ENCODE results near the gene OSBP2. TPM values are rescaled to one million over a fixed set of nuclear protein-coding genes. Genes with fewer than 3 reads are reported as not detected.
A peak's percentile ranks its signal among the peaks of the same experiment; 100 is the strongest.

Gene OSBP2
- total and polyA plus RNA-seq, 2 of the 13 experiments (the other 11 are each of a cell fraction or from before 2014, with no cell fraction given), result 5.0 to 7.7 TPM

DNA sequence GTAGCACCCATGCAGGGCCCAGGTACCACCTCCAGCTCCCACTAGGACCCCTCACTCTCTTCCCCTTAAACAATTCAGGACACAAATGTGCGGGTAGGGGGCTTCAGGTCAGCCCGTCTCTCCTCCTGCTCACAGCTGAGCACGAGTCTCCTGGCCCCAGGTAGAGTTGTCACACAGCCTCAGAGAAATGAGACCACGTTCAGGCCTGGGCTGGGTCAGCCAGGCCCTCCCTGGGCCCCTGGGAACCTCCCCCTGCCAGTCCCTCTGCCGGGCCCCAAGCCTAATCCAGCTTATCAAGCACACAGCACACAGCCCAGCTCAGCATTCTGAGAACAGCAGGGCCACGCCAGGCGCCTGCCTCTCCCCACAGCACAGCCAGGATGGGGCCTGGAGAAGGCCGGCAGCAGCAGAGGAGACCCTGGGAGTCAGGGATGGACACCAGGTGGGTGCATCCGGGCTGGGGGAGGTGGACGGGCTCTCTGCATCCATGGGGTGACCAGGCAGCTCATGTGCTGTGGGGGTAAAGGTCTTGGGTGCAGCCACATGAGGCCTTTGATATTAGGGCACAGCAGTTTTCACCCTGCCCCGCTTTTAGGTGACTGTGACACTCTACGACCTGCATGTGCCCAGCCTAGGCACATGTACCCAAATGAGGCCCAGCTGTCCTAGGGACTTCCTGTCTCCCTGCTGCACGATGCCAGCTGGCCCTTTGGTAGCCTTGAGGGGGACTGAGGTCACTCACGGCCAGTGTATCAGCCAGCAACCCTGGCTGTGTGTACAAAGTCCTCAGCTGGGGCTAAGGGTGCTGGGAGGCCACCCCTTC lies 186.9 kb downstream of the OSBP2 start (continued):
- TF ChIP-seq ZNF30 (CRISPR knock-in tag; IDR thresholded peaks at IDR 0.05) (no peak), PAF1 (CRISPR knock-in tag; IDR thresholded peaks at IDR 0.05) (no peak), ZNF777 (CRISPR knock-in tag; IDR thresholded peaks at IDR 0.05) (no peak), SUZ12 (IDR thresholded peaks at IDR 0.05; ENCODE audit: low read depth, low read length) (no peak), ZNF709 (CRISPR knock-in tag; IDR thresholded peaks at IDR 0.05) (no peak), HHEX (CRISPR knock-in tag; IDR thresholded peaks at IDR 0.05) (no peak), BHLHE40 (IDR thresholded peaks at IDR 0.05; ENCODE audit: low read length) (no peak), TMF1 (CRISPR knock-in tag; IDR thresholded peaks at IDR 0.05; ENCODE audit: low read depth) (peak; percentile 24; the same call in 1 of the 2 replicates), POGZ (CRISPR knock-in tag; IDR thresholded peaks at IDR 0.05) (0 out of 2 replicates have a peak, but pooled peaks have one; percentile 36), ZNF761 (CRISPR knock-in tag; conservative IDR thresholded peaks at IDR 0.05) (no peak), ZFP1 (CRISPR knock-in tag; IDR thresholded peaks at IDR 0.05) (no peak), JDP2 (CRISPR knock-in tag; IDR thresholded peaks at IDR 0.05; ENCODE audit: borderline replicate concordance) (no peak), NCOA1 (CRISPR knock-in tag; IDR thresholded peaks at IDR 0.05) (no peak), ZBTB7B (CRISPR knock-in tag; IDR thresholded peaks at IDR 0.05) (peak; percentile 51; the same call in 1 of the 2 replicates), NFE2L2 (IDR thresholded peaks at IDR 0.05; ENCODE audit: low read length) (no peak), ZNF354B (CRISPR knock-in tag; IDR thresholded peaks at IDR 0.05) (no peak)
- TF ChIP-seq, protein P1, sequence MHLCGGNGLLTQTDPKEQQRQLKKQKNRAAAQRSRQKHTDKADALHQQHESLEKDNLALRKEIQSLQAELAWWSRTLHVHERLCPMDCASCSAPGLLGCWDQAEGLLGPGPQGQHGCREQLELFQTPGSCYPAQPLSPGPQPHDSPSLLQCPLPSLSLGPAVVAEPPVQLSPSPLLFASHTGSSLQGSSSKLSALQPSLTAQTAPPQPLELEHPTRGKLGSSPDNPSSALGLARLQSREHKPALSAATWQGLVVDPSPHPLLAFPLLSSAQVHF (CRISPR knock-in tag; IDR thresholded peaks at IDR 0.05), result no peak
- TF ChIP-seq, protein P2, sequence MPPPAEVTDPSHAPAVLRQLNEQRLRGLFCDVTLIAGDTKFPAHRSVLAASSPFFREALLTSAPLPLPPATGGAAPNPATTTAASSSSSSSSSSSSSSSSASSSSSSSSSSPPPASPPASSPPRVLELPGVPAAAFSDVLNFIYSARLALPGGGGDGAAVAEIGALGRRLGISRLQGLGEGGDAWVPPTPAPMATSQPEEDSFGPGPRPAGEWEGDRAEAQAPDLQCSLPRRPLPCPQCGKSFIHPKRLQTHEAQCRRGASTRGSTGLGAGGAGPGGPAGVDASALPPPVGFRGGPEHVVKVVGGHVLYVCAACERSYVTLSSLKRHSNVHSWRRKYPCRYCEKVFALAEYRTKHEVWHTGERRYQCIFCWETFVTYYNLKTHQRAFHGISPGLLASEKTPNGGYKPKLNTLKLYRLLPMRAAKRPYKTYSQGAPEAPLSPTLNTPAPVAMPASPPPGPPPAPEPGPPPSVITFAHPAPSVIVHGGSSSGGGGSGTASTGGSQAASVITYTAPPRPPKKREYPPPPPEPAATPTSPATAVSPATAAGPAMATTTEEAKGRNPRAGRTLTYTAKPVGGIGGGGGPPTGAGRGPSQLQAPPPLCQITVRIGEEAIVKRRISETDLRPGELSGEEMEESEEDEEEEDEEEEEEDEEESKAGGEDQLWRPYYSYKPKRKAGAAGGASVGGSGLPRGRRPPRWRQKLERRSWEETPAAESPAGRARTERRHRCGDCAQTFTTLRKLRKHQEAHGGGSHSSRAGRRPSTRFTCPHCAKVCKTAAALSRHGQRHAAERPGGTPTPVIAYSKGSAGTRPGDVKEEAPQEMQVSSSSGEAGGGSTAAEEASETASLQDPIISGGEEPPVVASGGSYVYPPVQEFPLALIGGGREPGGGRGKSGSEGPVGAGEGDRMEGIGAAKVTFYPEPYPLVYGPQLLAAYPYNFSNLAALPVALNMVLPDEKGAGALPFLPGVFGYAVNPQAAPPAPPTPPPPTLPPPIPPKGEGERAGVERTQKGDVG (CRISPR knock-in tag; IDR thresholded peaks at IDR 0.05; ENCODE audit: borderline replicate concordance), result no peak
- TF ChIP-seq, protein P3, sequence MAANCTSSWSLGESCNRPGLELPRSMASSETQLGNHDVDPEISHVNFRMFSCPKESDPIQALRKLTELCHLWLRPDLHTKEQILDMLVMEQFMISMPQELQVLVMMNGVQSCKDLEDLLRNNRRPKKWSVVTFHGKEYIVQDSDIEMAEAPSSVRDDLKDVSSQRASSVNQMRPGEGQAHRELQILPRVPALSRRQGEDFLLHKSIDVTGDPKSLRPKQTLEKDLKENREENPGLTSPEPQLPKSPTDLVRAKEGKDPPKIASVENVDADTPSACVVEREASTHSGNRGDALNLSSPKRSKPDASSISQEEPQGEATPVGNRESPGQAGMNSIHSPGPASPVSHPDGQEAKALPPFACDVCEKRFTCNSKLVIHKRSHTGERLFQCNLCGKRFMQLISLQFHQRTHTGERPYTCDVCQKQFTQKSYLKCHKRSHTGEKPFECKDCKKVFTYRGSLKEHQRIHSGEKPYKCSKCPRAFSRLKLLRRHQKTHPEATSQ (CRISPR knock-in tag; IDR thresholded peaks at IDR 0.05; ENCODE audit: borderline replicate concordance), result no peak
- TF ChIP-seq, protein P4, sequence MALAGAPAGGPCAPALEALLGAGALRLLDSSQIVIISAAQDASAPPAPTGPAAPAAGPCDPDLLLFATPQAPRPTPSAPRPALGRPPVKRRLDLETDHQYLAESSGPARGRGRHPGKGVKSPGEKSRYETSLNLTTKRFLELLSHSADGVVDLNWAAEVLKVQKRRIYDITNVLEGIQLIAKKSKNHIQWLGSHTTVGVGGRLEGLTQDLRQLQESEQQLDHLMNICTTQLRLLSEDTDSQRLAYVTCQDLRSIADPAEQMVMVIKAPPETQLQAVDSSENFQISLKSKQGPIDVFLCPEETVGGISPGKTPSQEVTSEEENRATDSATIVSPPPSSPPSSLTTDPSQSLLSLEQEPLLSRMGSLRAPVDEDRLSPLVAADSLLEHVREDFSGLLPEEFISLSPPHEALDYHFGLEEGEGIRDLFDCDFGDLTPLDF (CRISPR knock-in tag; IDR thresholded peaks at IDR 0.05), result no peak
- TF ChIP-seq, protein P5, sequence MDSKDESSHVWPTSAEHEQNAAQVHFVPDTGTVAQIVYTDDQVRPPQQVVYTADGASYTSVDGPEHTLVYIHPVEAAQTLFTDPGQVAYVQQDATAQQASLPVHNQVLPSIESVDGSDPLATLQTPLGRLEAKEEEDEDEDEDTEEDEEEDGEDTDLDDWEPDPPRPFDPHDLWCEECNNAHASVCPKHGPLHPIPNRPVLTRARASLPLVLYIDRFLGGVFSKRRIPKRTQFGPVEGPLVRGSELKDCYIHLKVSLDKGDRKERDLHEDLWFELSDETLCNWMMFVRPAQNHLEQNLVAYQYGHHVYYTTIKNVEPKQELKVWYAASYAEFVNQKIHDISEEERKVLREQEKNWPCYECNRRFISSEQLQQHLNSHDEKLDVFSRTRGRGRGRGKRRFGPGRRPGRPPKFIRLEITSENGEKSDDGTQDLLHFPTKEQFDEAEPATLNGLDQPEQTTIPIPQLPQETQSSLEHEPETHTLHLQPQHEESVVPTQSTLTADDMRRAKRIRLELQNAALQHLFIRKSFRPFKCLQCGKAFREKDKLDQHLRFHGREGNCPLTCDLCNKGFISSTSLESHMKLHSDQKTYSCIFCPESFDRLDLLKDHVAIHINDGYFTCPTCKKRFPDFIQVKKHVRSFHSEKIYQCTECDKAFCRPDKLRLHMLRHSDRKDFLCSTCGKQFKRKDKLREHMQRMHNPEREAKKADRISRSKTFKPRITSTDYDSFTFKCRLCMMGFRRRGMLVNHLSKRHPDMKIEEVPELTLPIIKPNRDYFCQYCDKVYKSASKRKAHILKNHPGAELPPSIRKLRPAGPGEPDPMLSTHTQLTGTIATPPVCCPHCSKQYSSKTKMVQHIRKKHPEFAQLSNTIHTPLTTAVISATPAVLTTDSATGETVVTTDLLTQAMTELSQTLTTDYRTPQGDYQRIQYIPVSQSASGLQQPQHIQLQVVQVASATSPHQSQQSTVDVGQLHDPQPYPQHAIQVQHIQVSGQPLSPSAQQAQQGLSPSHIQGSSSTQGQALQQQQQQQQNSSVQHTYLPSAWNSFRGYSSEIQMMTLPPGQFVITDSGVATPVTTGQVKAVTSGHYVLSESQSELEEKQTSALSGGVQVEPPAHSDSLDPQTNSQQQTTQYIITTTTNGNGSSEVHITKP (CRISPR knock-in tag; IDR thresholded peaks at IDR 0.05; ENCODE audit: low read depth), result no peak
